GM19372 (cell line): ENCODE results near the gene KMT5B.

Experiments used
- ATAC-seq: cut with Tn5 transposase; IDR thresholded peaks from one replicate; pipeline ENCODE4 v1.9.1; 2021; ENCODE audit warnings: mild to moderate bottlenecking, low read depth, moderate library complexity; ENCODE audit not compliant: unreplicated experiment

Gene KMT5B

DNA sequence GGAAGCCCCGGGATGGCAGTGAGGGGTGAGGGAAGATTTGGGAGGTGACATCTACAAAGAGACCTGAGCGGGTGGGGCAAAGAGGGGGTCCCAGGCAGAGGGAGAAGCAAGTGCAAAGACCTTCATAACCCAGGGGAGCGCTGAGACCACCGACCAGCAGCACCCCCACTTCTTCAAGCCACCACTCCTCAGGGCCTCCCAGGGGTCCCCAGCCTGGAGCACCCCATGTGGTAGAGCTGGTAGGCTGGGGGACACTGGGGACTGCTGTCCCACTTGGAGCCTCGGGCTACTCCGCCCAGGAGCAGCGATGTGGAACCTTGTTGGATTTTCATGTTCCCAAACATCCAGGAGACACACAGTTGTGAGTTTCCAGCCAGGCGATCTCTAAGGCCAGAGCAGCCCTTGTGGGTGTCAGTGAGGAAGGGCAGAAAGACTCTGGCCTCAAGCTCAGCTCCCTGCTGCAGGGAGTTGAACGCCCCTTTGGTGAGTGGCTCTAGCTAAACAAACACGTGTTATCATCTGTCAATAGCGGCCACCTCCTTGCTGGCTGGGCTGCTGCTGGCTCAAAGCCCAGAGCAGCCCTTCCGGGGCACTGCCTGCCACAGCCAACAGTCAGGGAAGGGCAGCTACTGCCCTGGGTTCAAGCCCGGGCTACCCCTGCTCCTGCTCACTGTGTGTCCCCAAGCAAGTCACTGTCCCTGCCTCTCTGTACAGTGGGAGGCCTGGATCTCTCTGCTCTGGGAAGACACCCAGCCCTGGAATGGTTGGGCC is 66.2 kb downstream of the KMT5B start:
- ATAC-seq, result no peak

DNA sequence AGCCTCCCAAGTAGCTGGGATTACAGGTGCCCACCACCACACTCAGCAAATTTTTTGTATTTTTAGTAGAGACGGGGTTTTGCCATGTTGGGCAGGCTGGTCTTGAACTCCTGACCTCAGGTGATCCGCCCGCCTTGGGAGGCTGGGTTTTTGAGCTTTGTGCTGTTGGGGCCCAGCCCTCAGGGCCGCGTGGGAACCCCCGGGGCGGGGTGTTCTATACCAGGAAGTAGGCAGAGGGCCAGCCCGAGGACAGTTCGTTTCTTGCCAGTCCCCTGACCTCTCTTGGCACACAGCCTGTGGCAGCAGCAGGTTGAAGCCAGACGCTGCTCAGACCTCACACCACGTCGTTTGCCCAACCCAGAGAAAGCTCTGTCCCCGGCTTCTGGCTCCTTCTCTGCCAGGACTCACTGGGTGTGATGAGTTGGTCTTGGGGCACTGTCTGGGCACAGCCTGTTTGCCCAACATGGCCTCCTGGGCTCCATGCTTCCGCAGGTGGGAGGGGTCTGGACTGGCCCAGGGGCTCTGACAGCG is 67.0 kb downstream of the KMT5B start:
- no peak for ATAC-seq

DNA sequence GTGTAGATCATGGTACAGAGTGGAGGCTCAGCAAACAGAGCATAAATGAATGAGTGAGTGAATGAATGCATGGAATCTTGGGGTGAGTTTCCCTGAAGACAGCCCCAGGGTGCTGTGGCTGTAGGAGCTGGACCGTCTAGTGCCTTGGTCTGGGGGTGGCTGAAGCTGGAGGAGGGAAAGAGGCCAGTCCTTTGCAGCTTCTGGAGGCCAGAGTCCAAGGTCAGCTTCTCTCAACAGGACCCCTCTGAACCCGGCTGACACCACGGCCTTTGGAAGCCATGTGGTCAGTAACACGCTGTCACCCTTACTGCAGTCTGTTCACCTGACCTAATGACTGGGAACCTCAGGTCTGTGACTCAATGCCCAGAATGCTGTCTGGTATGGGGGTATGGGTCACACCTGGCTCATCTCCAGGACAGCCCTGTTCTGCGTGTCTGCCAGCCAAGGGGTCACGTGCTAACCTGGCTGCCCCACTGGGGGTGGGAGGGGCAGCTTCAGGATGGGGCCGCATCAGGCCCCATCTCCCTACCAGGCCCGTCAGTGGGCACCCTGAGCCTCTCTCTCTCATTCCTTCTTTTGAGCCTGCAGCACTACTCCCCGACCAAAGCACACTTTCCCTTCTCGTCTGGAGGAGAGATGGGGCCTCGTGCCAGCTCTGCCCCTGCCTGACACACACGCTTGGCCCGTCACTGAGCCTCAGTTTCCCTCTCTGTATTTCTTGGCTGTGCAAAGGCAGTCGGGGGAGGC is 67.8 kb downstream of the KMT5B start:
- no peak for ATAC-seq

DNA sequence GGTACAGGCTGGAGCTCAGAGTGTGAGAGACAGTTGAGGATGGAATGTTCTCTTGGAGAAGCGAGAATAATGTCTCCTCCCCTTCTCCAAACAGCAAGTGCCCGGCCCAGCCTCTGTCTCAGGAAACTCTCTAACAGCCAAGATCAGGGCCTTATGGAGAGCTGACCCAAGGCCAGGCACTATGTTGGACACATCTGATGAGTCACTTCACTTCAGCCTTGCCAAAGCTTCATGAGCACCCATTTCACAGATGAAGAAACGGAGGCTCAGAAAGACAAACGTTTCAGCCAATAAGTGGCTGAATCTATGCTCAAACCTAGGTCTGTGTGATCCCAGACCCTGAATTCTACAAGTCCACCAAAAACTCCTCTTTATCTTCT is 69.8 kb downstream of the KMT5B start:
- ATAC-seq, result no peak

GRCh38 chr11:68142441-68143309 is 70.4 kb downstream of the KMT5B start:
- ATAC-seq, result no peak

GRCh38 chr11:68142028-68142412 is 71.1 kb downstream of the KMT5B start:
- ATAC-seq, result no peak

DNA sequence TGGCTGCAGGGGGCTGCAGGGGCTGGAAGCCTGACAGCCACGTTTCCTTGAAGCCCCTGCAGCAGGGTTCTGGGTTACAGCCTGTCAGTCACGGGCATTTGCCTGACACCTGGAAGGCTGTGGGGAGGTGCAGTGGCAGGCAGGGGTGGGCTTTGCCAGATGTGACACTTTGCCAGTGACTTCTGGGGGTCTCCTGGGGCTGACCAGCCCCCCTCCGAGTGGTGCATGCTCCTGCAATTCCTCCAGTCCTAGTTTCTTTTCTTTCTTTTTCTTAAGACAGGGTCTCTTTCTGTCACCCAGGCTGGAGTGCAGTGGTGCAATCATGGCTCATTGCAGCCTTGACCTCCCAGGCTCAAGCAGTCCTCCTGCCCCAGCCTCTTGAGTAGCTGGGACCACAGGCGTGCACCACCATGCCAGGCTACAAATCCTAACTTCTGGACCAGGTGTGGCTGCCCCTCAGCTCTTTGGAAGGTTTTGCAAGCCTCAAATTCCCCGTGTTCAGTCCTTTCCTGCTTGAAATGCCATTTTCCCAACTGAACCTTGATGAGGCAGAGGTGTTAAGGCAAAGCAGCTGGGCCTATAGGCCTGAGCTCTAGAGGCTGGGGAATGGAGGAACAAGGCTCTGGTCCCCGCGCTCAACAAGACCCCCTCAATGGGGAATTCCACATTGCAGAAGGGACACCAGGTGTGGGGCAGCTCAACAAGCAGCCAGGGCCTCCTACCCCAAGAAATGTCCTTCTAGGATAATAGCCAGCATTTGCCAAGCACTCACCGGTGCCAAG is 71.7 kb downstream of the KMT5B start:
- no peak for ATAC-seq

DNA sequence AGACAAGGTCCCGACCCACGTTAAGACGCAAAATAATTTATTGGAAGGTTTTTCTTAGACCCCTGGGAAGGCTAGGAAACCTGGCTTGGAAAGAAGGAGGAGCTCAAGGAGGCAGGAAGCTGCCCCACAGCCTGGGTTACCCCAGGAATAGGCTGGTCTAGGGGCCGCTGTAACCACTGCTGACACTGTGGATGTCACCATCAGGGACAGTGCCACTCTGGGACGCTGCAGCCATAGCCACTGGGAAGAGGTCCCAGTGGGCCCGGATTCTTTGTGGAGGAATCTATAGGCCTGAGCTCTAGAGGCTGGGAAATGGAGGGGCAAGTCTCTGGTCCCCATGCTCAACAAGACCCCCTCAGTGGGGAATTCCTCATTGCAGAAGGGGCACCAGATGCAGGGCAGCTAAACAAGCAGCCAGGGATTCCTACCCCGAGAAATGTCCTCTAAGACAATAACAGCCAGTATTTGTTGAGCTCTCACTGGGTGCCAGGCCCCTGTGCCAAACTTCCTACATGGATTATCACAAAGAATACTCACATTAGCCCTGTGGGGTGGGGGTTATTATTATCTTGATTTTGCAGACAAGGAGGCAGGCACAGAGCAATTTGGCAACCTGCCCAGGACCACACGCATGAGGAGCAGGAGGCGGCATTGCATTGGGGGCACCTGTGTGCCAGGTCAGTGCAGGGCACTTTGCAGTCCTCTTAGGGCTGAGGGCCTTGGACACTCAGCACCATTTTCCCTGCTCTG is 72.4 kb downstream of the KMT5B start:
- no peak for ATAC-seq

DNA sequence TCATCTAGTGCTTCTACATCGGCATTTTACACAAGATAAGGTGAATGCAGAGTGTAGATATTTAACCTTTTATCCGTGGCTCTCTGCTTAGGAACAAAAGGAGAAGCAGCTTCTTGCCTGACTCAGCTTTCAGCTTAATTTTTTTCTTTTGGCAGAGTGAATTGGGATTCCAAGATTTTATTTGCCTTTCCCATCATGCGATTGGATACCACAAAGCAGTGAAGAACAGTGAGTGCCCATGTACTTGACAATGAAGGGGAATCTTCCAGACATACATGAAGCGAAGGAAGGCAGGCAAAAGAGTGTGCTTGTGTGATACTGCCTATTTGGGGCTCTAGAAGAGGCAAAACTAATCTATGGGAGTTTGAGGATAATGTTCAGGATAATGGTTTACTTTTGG is 74.9 kb downstream of the KMT5B start:
- ATAC-seq, result no peak

GRCh38 chr11:68137833-68138232 is 75.3 kb downstream of the KMT5B start:
- ATAC-seq, result no peak

- no peak for ATAC-seq
Measured at GRCh38 chr11:68136866-68137265, 76.2 kb downstream of the KMT5B start.

DNA sequence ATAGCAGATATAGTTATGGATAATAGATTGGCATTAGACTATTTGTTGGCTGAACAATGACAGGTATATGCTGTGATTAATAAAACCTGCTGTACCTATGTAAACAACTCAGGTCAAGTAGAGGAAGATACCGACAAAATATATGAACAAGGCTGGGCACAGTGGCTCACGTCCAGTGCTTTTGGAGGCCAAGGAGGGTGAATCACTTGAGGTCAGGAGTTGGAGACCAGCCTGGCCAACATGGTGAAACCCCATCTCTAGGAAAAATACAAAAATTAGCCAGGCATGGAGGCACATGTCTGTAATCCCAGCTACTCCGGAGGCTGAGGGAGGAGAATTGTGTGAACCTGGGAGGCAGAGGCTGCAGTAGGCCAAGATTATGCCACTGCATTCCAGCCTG is 77.9 kb downstream of the KMT5B start:
- no peak for ATAC-seq

DNA sequence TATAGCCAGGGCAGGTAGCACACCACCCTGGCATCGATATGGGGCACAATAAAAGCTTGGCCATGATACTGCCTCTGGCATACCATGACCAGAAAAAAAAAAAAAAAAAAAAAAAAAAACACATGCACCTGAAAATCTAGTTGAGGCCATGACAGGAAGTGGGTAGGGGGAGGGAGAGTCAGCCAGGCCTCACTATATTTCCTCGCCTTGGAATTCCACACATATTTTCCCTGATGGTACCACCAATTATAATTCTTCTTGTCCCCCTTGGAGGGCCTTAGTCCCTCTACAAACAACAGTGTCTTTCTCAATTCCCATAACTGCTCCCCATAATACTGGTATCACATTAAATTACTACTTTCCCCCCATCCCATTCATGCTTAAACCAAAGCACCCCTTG is 79.3 kb downstream of the KMT5B start:
- ATAC-seq, result no peak

GRCh38 chr11:68130121-68130520 is 83.0 kb downstream of the KMT5B start:
- ATAC-seq, result no peak

GRCh38 chr11:68128682-68129327 is 84.3 kb downstream of the KMT5B start:
- no peak for ATAC-seq

- no peak for ATAC-seq
Measured at GRCh38 chr11:68127714-68128681, 85.1 kb downstream of the KMT5B start.

- ATAC-seq, result no peak
Measured at GRCh38 chr11:68125164-68125563, 87.9 kb downstream of the KMT5B start.
